ENCODE data around the gene PKIB.

The PKIB gene

GRCh38 chr6:122604676-122605075 lies 5.5 kb upstream of the PKIB start:
- peaks cover under 1 to 2% (median 1%) of the 10 kb centered on the region in 4 experiments for H3K4me1 ChIP-seq (ENCODE audit: control extremely low read depth in 1 of 4, control insufficient read depth in 4 of 4, insufficient read depth in 4 of 4, low read length in 3 of 4)
- DNase-seq, result no peak
- peaks cover 0 to 3% (median 1%) of the 10 kb centered on the region in 5 experiments for H3K27me3 ChIP-seq (replicated peaks in 2 of 5; ENCODE audit: control insufficient read depth in 4 of 5, insufficient read depth in 5 of 5, low read length in 4 of 5)
- H3K36me3 ChIP-seq (ENCODE audit: control insufficient read depth in 4 of 4, insufficient read depth in 4 of 4, low read length in 3 of 4), result no peaks in the 10 kb centered on the region
- H3K9me3 ChIP-seq (ENCODE audit: control extremely low read depth in 1 of 5, control insufficient read depth in 4 of 5, insufficient read depth in 2 of 5, low read depth in 1 of 5, low read length in 4 of 5), result no peaks in the 10 kb centered on the region
- CTCF ChIA-PET, result interaction anchor here (1.0 kb wide), 2 partner anchors 73 to 122 kb away, joined by 3 read pairs; no protein-coding TSS in a partner anchor
- H3K27ac ChIP-seq (ENCODE audit: insufficient read depth in 1 of 2, low read depth in 1 of 2, low read length in 2 of 2, poor library complexity in 1 of 2, severe bottlenecking in 2 of 2), result no peak overlapping the region
- no peak overlapping the region for H3K4me3 ChIP-seq (ENCODE audit: control insufficient read depth in 1 of 7, extremely low read depth in 1 of 7, insufficient read depth in 4 of 7, low read depth in 2 of 7, low read length in 6 of 7)
- POLR2A ChIA-PET, result no interaction called here

- peak; percentile 31 to 55 (median 50) for DNase-seq
- 0% methylated on average over 34 of the region's 42 CpGs for WGBS (ENCODE audit: insufficient coverage)
- POLR2A ChIA-PET, result no interaction called here
- no peaks in the 10 kb centered on the region for H3K36me3 ChIP-seq (ENCODE audit: control insufficient read depth in 4 of 4, insufficient read depth in 4 of 4, low read length in 3 of 4)
- H3K27me3 ChIP-seq (replicated peaks in 2 of 5; ENCODE audit: control insufficient read depth in 4 of 5, insufficient read depth in 5 of 5, low read length in 4 of 5), result peaks cover 0 to 47% (median 25%) of the 10 kb centered on the region in 5 experiments
- H3K4me1 ChIP-seq (ENCODE audit: control extremely low read depth in 1 of 4, control insufficient read depth in 4 of 4, insufficient read depth in 4 of 4, low read length in 3 of 4), result peaks cover 2 to 21% (median 18%) of the 10 kb centered on the region in 4 experiments
- CTCF ChIA-PET, result interaction anchor here (1.0 to 4.0 kb wide), 6 partner anchors 13 to 229 kb away, joined by 3 to 18 read pairs (median 4); no protein-coding TSS in a partner anchor
- H3K4me3 ChIP-seq (ENCODE audit: control insufficient read depth in 1 of 7, extremely low read depth in 1 of 7, insufficient read depth in 4 of 7, low read depth in 2 of 7, low read length in 6 of 7), result peak overlapping the region; percentile 8 to 88 (median 74)
- H3K27ac ChIP-seq (ENCODE audit: insufficient read depth in 1 of 2, low read depth in 1 of 2, low read length in 2 of 2, poor library complexity in 1 of 2, severe bottlenecking in 2 of 2), result no peak overlapping the region
- H3K9me3 ChIP-seq (ENCODE audit: control extremely low read depth in 1 of 5, control insufficient read depth in 4 of 5, insufficient read depth in 2 of 5, low read depth in 1 of 5, low read length in 4 of 5), result no peaks in the 10 kb centered on the region
Measured at GRCh38 chr6:122610690-122611455, 668 bp downstream of the PKIB start.

- Histone ChIP-seq H3K4me3 (ENCODE audit: control insufficient read depth in 1 of 7, extremely low read depth in 1 of 7, insufficient read depth in 4 of 7, low read depth in 2 of 7, low read length in 6 of 7) (no peak overlapping the region), H3K9me3 (ENCODE audit: control extremely low read depth in 1 of 5, control insufficient read depth in 4 of 5, insufficient read depth in 2 of 5, low read depth in 1 of 5, low read length in 4 of 5) (no peaks in the 10 kb centered on the region), H3K27ac (ENCODE audit: insufficient read depth in 1 of 2, low read depth in 1 of 2, low read length in 2 of 2, poor library complexity in 1 of 2, severe bottlenecking in 2 of 2) (no peak overlapping the region), H3K36me3 (ENCODE audit: control insufficient read depth in 4 of 4, insufficient read depth in 4 of 4, low read length in 3 of 4) (no peaks in the 10 kb centered on the region), H3K4me1 (ENCODE audit: control extremely low read depth in 1 of 4, control insufficient read depth in 4 of 4, insufficient read depth in 4 of 4, low read length in 3 of 4) (peaks cover 2 to 21% (median 18%) of the 10 kb centered on the region in 4 experiments), H3K27me3 (replicated peaks in 2 of 5; ENCODE audit: control insufficient read depth in 4 of 5, insufficient read depth in 5 of 5, low read length in 4 of 5) (peaks cover 0 to 47% (median 25%) of the 10 kb centered on the region in 5 experiments)
- ChIA-PET CTCF (interaction anchor here (4.0 kb wide), 1 partner anchor 114 kb away, joined by 18 read pairs; no protein-coding TSS in a partner anchor), POLR2A (no interaction called here)
- no CpG with 5 or more reads among the region's 3 CpGs for WGBS (ENCODE audit: insufficient coverage)
- DNase-seq, result no peak
Measured at GRCh38 chr6:122612838-122613237, 2.6 kb downstream of the PKIB start.

GRCh38 chr6:122614303-122614702 lies 4.1 kb downstream of the PKIB start:
- CTCF ChIA-PET, result interaction anchor here (3.0 kb wide), 1 partner anchor 113 kb away, joined by 10 read pairs; no protein-coding TSS in a partner anchor
- no peaks in the 10 kb centered on the region for H3K36me3 ChIP-seq (ENCODE audit: control insufficient read depth in 4 of 4, insufficient read depth in 4 of 4, low read length in 3 of 4)
- peaks cover 2 to 21% (median 18%) of the 10 kb centered on the region in 4 experiments for H3K4me1 ChIP-seq (ENCODE audit: control extremely low read depth in 1 of 4, control insufficient read depth in 4 of 4, insufficient read depth in 4 of 4, low read length in 3 of 4)
- H3K4me3 ChIP-seq (ENCODE audit: control insufficient read depth in 1 of 7, extremely low read depth in 1 of 7, insufficient read depth in 4 of 7, low read depth in 2 of 7, low read length in 6 of 7), result no peak overlapping the region
- POLR2A ChIA-PET, result no interaction called here
- peaks cover 0 to 47% (median 23%) of the 10 kb centered on the region in 5 experiments for H3K27me3 ChIP-seq (replicated peaks in 2 of 5; ENCODE audit: control insufficient read depth in 4 of 5, insufficient read depth in 5 of 5, low read length in 4 of 5)
- no CpG with 5 or more reads among the region's 1 CpG for WGBS (ENCODE audit: insufficient coverage)
- no peak overlapping the region for H3K27ac ChIP-seq (ENCODE audit: insufficient read depth in 1 of 2, low read depth in 1 of 2, low read length in 2 of 2, poor library complexity in 1 of 2, severe bottlenecking in 2 of 2)
- no peak for DNase-seq
- no peaks in the 10 kb centered on the region for H3K9me3 ChIP-seq (ENCODE audit: control extremely low read depth in 1 of 5, control insufficient read depth in 4 of 5, insufficient read depth in 2 of 5, low read depth in 1 of 5, low read length in 4 of 5)

DNA sequence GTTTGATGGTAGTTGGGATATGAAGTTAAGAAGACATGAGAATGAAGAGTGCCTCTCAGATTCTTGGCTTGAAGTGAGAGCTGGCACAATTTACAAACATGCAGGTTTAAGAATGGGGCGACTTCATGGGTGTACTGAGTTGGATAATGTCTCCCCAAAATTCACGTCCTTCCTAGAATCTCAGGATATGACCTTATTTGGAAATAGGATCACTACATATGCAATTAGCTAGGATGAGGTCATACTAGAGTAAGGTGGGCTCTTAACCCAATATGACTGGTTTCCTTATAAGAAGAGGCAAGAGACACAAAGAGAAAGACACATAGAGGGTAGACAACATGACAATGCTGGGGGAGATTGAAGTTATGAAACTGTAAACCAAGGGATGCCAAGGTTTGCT lies 5.2 kb downstream of the PKIB start:
- Histone ChIP-seq H3K27me3 (replicated peaks in 2 of 5; ENCODE audit: control insufficient read depth in 4 of 5, insufficient read depth in 5 of 5, low read length in 4 of 5) (peaks cover under 1 to 49% (median 21%) of the 10 kb centered on the region in 5 experiments), H3K4me1 (ENCODE audit: control extremely low read depth in 1 of 4, control insufficient read depth in 4 of 4, insufficient read depth in 4 of 4, low read length in 3 of 4) (peaks cover 0 to 13% (median 10%) of the 10 kb centered on the region in 4 experiments), H3K36me3 (ENCODE audit: control insufficient read depth in 4 of 4, insufficient read depth in 4 of 4, low read length in 3 of 4) (no peaks in the 10 kb centered on the region), H3K9me3 (ENCODE audit: control extremely low read depth in 1 of 5, control insufficient read depth in 4 of 5, insufficient read depth in 2 of 5, low read depth in 1 of 5, low read length in 4 of 5) (no peaks in the 10 kb centered on the region), H3K27ac (ENCODE audit: insufficient read depth in 1 of 2, low read depth in 1 of 2, low read length in 2 of 2, poor library complexity in 1 of 2, severe bottlenecking in 2 of 2) (no peak overlapping the region), H3K4me3 (ENCODE audit: control insufficient read depth in 1 of 7, extremely low read depth in 1 of 7, insufficient read depth in 4 of 7, low read depth in 2 of 7, low read length in 6 of 7) (no peak overlapping the region)
- ChIA-PET POLR2A (interaction anchor here (0.6 kb wide), 1 partner anchor 18 kb away, joined by 3 read pairs; no protein-coding TSS in a partner anchor), CTCF (interaction anchor here (1.3 to 3.0 kb wide), 2 partner anchors 10 to 112 kb away, joined by 3 to 10 read pairs; no protein-coding TSS in a partner anchor)
- no peak for DNase-seq
- WGBS (ENCODE audit: insufficient coverage), result 100% methylated on average over 2 of the region's 2 CpGs

- no peaks in the 10 kb centered on the region for H3K4me1 ChIP-seq (ENCODE audit: control extremely low read depth in 1 of 4, control insufficient read depth in 4 of 4, insufficient read depth in 4 of 4, low read length in 3 of 4)
- H3K27me3 ChIP-seq (replicated peaks in 2 of 5; ENCODE audit: control insufficient read depth in 4 of 5, insufficient read depth in 5 of 5, low read length in 4 of 5), result peaks cover 2 to 36% (median 9%) of the 10 kb centered on the region in 5 experiments
- no peak overlapping the region for H3K27ac ChIP-seq (ENCODE audit: insufficient read depth in 1 of 2, low read depth in 1 of 2, low read length in 2 of 2, poor library complexity in 1 of 2, severe bottlenecking in 2 of 2)
- CTCF ChIA-PET, result interaction anchor here (3.0 kb wide), 1 partner anchor 110 kb away, joined by 10 read pairs; no protein-coding TSS in a partner anchor
- POLR2A ChIA-PET, result no interaction called here
- no peaks in the 10 kb centered on the region for H3K9me3 ChIP-seq (ENCODE audit: control extremely low read depth in 1 of 5, control insufficient read depth in 4 of 5, insufficient read depth in 2 of 5, low read depth in 1 of 5, low read length in 4 of 5)
- DNase-seq, result no peak
- no peak overlapping the region for H3K4me3 ChIP-seq (ENCODE audit: control insufficient read depth in 1 of 7, extremely low read depth in 1 of 7, insufficient read depth in 4 of 7, low read depth in 2 of 7, low read length in 6 of 7)
- H3K36me3 ChIP-seq (ENCODE audit: control insufficient read depth in 4 of 4, insufficient read depth in 4 of 4, low read length in 3 of 4), result no peaks in the 10 kb centered on the region
- no CpG with 5 or more reads among the region's 3 CpGs for WGBS (ENCODE audit: insufficient coverage)
Measured at GRCh38 chr6:122616877-122617276, 6.7 kb downstream of the PKIB start.

GRCh38 chr6:122619309-122619708 lies 9.1 kb downstream of the PKIB start:
- no peak overlapping the region for H3K4me3 ChIP-seq (ENCODE audit: control insufficient read depth in 1 of 7, extremely low read depth in 1 of 7, insufficient read depth in 4 of 7, low read depth in 2 of 7, low read length in 6 of 7)
- ChIA-PET POLR2A (no interaction called here), CTCF (no interaction called here)
- WGBS (ENCODE audit: insufficient coverage), result no CpG with 5 or more reads among the region's 2 CpGs
- no peaks in the 10 kb centered on the region for H3K9me3 ChIP-seq (ENCODE audit: control extremely low read depth in 1 of 5, control insufficient read depth in 4 of 5, insufficient read depth in 2 of 5, low read depth in 1 of 5, low read length in 4 of 5)
- no peaks in the 10 kb centered on the region for H3K36me3 ChIP-seq (ENCODE audit: control insufficient read depth in 4 of 4, insufficient read depth in 4 of 4, low read length in 3 of 4)
- DNase-seq, result no peak
- H3K4me1 ChIP-seq (ENCODE audit: control extremely low read depth in 1 of 4, control insufficient read depth in 4 of 4, insufficient read depth in 4 of 4, low read length in 3 of 4), result no peaks in the 10 kb centered on the region
- H3K27me3 ChIP-seq (replicated peaks in 2 of 5; ENCODE audit: control insufficient read depth in 4 of 5, insufficient read depth in 5 of 5, low read length in 4 of 5), result peaks cover 0 to 20% (median 3%) of the 10 kb centered on the region in 5 experiments
- H3K27ac ChIP-seq (ENCODE audit: insufficient read depth in 1 of 2, low read depth in 1 of 2, low read length in 2 of 2, poor library complexity in 1 of 2, severe bottlenecking in 2 of 2), result no peak overlapping the region
